Fibroblast of mammary gland (primary cell): Measurements from ENCODE around the gene INO80.
"Not testable (repeated sequence)": the region's sequence is repeated elsewhere in the genome, so short reads cannot be mapped to it uniquely, and the experiment has no call there.

Experiments used
- DNase-seq: peaks from one replicate; pipeline ENCODE4 v3.0.0-alpha.2; 2010; ENCODE audit warnings: low read depth
- H3K4me3 ChIP-seq: 2 replicates; pipeline ENCODE4 v1.5.1; 2011; ENCODE audit warnings: low read depth, mild to moderate bottlenecking, low read length, moderate library complexity; ENCODE audit not compliant: control insufficient read depth
- TF ChIP-seq, protein P1 (sequence below): conservative IDR thresholded peaks from 2 replicates; pipeline ENCODE4 v1.5.1; 2011; ENCODE audit warnings: low read depth, low read length, inconsistent platforms; ENCODE audit not compliant: control insufficient read depth, insufficient read depth

Gene INO80

DNA sequence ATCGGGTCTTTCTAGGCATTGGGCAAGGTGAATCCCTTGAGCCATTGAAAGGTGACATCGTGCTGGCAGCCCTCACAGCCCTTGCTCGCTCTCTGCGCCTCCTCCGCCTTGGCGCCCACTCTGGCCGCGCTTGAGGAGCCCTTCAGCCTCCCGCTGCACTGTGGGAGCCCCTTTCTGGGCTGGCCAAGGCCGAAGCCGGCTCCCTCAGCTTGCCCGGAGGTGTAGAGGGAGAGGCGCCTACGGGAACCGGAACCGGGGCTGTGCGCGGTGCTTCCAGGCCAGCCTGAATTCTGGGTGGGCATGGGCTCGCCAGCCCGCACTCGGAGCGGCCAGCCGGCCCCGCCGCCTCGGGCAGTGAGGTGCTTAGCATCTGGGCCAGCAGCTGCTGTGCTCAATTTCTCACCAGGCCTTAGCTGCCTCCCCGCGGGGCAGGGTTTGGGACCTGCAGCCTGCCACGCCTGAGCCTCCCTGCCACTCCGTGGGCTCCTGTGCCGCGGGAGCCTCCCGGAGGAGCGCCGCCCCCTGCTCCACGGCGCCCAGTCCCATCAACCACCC is 35.4 kb upstream of the INO80 start:
- H3K4me3 ChIP-seq, result no peak overlapping the region
- TF ChIP-seq, protein P1, sequence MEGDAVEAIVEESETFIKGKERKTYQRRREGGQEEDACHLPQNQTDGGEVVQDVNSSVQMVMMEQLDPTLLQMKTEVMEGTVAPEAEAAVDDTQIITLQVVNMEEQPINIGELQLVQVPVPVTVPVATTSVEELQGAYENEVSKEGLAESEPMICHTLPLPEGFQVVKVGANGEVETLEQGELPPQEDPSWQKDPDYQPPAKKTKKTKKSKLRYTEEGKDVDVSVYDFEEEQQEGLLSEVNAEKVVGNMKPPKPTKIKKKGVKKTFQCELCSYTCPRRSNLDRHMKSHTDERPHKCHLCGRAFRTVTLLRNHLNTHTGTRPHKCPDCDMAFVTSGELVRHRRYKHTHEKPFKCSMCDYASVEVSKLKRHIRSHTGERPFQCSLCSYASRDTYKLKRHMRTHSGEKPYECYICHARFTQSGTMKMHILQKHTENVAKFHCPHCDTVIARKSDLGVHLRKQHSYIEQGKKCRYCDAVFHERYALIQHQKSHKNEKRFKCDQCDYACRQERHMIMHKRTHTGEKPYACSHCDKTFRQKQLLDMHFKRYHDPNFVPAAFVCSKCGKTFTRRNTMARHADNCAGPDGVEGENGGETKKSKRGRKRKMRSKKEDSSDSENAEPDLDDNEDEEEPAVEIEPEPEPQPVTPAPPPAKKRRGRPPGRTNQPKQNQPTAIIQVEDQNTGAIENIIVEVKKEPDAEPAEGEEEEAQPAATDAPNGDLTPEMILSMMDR, result no peak
- DNase-seq, result no peak

DNA sequence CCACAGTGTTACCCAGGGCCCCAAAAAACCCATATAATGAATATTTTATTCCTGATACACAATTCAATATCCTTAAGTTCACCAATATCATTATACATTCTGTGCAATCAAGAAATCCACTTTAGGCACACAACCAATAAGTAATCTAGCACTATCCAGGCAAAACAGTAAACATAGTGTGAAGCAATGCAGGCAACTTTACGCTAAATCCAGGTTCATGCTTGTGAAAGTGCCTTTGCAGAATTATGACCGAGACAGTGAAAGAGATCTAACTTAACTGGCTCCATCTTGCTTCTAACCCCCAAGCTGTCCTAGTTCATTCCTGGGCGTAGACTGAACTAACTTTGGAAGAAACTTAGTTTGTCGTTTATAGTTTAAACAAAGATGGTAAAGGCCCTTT is 34.2 kb upstream of the INO80 start:
- H3K4me3 ChIP-seq, result no peak overlapping the region
- DNase-seq, result no peak
- TF ChIP-seq, protein P1, result no peak

DNA sequence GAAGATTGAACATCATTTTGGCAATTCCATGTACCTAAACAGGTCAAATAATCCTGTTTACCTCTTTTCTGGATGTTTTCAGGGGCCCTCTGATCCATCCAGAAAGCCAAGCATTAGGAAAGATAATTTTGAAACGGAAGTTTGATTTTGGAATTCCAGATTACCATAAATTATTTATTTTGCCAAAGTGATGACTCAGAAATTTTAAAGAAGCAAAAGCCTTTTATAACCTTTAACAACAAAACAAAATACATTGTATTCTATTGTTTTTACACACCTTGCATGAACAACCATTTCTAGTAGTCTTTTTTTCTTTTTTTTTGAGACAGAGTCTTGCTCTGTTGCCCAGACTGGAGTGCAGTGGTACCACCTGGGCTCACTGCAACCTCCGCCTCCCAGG is 32.0 kb upstream of the INO80 start:
- H3K4me3 ChIP-seq, result no peak overlapping the region
- no peak for DNase-seq
- TF ChIP-seq, protein P1, result no peak

DNA sequence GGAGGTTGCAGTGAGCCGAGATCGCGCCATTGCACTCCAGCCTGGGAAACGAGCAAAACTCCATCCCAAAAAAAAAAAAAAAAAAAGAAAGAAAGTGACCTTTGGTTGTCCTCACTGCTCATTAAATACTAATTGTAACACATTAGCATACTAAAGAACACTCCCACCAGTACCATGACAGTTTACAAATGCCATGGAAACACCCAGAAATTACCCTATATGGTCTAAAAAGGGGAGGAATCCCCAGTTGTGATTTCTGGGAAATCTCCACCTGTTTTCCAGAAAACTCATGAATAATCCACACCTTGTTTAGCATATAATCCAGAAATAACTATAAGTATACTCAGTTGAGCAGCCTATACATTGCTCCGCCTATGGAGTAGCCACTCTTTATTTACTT is 23.5 kb upstream of the INO80 start:
- TF ChIP-seq, protein P1, result no peak
- no peak overlapping the region for H3K4me3 ChIP-seq
- DNase-seq, result no peak

DNA sequence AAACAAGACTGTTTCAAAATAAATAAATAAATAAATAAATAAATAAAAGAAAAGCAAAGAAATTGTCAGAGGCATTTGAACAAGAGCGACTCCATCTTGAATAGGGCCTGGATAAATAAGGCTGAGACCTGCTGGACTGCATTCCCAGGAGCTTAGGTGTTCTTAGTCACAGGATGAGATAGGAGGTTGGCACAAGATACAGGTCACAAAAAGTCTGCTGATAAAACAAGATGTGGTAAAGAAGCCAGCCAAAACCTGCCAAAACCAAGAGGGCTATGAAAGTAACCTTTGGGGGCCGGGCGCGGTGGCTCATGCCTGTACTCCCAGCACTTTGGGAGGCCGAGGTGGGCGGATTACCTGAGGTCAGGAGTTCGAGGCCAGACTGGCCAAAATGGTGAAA is 23.0 kb upstream of the INO80 start:
- not testable (repeated sequence) for H3K4me3 ChIP-seq, DNase-seq

DNA sequence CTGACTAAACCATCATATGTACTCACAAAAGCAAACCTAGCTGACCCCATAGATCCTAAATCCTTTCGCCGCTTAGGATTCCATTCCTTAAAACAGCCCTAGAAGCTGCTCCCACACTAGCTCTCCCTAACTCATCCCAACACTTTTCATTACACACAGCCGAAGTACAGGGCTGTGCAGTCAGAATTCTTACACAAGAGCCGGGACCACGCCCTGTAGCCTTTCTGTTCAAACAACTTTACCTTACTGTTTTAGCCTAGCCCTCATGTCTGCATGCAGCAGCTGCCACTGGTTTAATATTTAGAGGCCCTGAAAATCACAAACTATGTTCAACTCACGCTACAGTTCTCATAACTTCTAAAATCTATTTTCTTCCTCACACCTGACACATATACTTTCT is 19.5 kb upstream of the INO80 start:
- H3K4me3 ChIP-seq, DNase-seq: not testable (repeated sequence)

DNA sequence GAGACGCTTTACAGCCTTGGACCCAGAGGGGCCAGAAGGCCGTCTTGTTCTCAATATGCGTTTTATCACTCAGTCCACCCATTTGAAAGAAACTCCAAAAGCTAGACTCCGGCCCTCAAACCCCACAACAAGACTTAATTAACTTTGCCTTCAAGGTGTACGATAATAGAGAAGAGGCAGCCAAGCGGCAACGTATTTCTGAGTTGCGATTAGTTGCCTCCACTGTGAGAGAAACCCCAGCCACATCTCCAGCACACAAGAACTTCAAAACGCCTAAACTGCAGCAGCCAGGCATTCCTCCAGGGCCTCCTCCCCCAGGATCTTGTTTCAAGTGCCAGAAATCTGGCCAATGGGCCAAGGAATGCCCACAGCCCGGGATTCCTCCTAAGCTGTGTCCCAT is 17.4 kb upstream of the INO80 start:
- DNase-seq, result no peak
- H3K4me3 ChIP-seq, result no peak overlapping the region
- TF ChIP-seq, protein P1, result no peak

DNA sequence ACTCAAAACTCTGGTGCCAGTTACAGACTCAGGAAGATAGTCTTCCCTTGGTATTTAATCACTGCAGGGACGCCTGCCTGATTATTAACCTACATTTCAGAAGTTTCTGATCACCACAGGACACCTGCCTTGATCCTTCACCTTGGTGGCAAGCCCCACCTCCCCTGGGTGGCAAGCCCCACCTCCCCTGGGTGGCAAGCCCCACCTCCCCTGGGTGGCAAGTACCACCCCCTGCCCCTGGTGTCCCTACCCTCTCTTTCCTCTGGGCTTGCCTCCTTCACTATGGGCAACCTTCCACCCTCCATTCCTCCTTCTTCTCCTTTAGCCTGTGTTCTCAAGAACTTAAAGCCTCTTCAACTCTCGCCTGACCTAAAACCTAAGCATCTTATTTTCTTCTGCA is 16.0 kb upstream of the INO80 start:
- H3K4me3 ChIP-seq, result not testable (repeated sequence)

More for the DNA sequence above, 16.0 kb upstream of the INO80 start:
- DNase-seq, result not testable (repeated sequence)
